HEK293 (cell line): ENCODE measurements around the gene RUSF1.

Experiments
- CTCF ChIA-PET: fragments of 350-600 bp; formaldehyde crosslinking; extraction: SDS; loops from one replicate; lab custom pipeline; 2021; ENCODE audit warnings: antibody characterized with exemption; lab: Yijun Ruan, JAX
- POLR2A ChIA-PET: fragments of 300-600 bp; formaldehyde crosslinking; extraction: SDS; loops from one replicate; lab custom pipeline; 2020; ENCODE audit warnings: antibody characterized with exemption, inconsistent platforms; lab: Yijun Ruan, JAX
- H3K27ac ChIP-seq: fragments of 200-500 bp; sonication (Bioruptor generic); 2 replicates; pipeline ENCODE4 v1.5.1; 2014; ENCODE audit warnings: low read depth, low read length, control low read depth, inconsistent platforms; ENCODE audit errors: extremely low read depth
- H3K36me3 ChIP-seq, 2 experiments: fragments of 200-500 bp in 1 of 2; sonication (Bioruptor generic) in 1 of 2; 1 replicate in 1 of 2; 2 replicates in 1 of 2; pipeline ENCODE4 v1.5.1; 2014 to 2017; ENCODE audit warnings: inconsistent platforms in 2 of 2, low read length in 2 of 2; ENCODE audit not compliant: control insufficient read depth in 2 of 2, insufficient read depth in 1 of 2
- H3K4me1 ChIP-seq: fragments of 200-500 bp; sonication (Bioruptor generic); 2 replicates; pipeline ENCODE4 v1.5.1; 2014; ENCODE audit warnings: mild to moderate bottlenecking, low read length, inconsistent platforms; ENCODE audit not compliant: control insufficient read depth, insufficient read depth
- H3K4me3 ChIP-seq: 2 replicates; pipeline ENCODE4 v1.5.1; 2011; ENCODE audit warnings: low read depth, mild to moderate bottlenecking, control low read depth, low read length, moderate library complexity
- H3K9me3 ChIP-seq: fragments of 200-500 bp; sonication (Bioruptor generic); 2 replicates; pipeline ENCODE4 v1.5.1; 2014; ENCODE audit warnings: low read depth, low read length, inconsistent platforms; ENCODE audit not compliant: control insufficient read depth, insufficient read depth
- BCL11A ChIP-seq: fragments of 450-650 bp; formaldehyde crosslinking; IDR thresholded peaks from 2 replicates; pipeline ENCODE4 v1.5.1; 2016; ENCODE audit warnings: low read depth, missing biosample characterization, missing genetic modification characterization
- BCL11B ChIP-seq: fragments of 450-650 bp; formaldehyde crosslinking; IDR thresholded peaks from 2 replicates; pipeline ENCODE4 v1.5.1; 2016; ENCODE audit warnings: low read depth, missing biosample characterization, missing genetic modification characterization
- HIC1 ChIP-seq: fragments of 450-650 bp; formaldehyde crosslinking; IDR thresholded peaks from 2 replicates; pipeline ENCODE4 v1.5.1; 2016; ENCODE audit warnings: missing biosample characterization, missing genetic modification characterization
- HOXA7 ChIP-seq: sonication (generic); formaldehyde crosslinking; IDR thresholded peaks from 2 replicates; pipeline ENCODE4 v1.8.1; 2022; ENCODE audit warnings: missing genetic modification reagents, borderline replicate concordance
- KLF16 ChIP-seq: fragments of 450-650 bp; formaldehyde crosslinking; IDR thresholded peaks from 2 replicates; pipeline ENCODE4 v1.5.1; 2017; ENCODE audit warnings: missing biosample characterization, missing genetic modification characterization
- MEIS1 ChIP-seq: sonication (generic); formaldehyde crosslinking; IDR thresholded peaks from 2 replicates; pipeline ENCODE4 v1.8.1; 2022; ENCODE audit warnings: missing genetic modification reagents, mild to moderate bottlenecking, borderline replicate concordance
- OVOL3 ChIP-seq: fragments of 450-650 bp; formaldehyde crosslinking; IDR thresholded peaks from 2 replicates; pipeline ENCODE4 v1.5.1; 2016; ENCODE audit warnings: missing biosample characterization, missing genetic modification characterization
- ZEB2 ChIP-seq: fragments of 450-650 bp; formaldehyde crosslinking; IDR thresholded peaks from 2 replicates; pipeline ENCODE4 v1.5.1; 2016; ENCODE audit warnings: missing biosample characterization, missing genetic modification characterization
- ZFHX2 ChIP-seq: fragments of 450-650 bp; formaldehyde crosslinking; conservative IDR thresholded peaks from 2 replicates; pipeline ENCODE4 v1.5.1; 2016; ENCODE audit warnings: missing biosample characterization, missing genetic modification characterization
- ZFP37 ChIP-seq: fragments of 450-650 bp; formaldehyde crosslinking; IDR thresholded peaks from 2 replicates; pipeline ENCODE4 v1.5.1; 2016; ENCODE audit warnings: missing biosample characterization, missing genetic modification characterization
- ZIC2 ChIP-seq: fragments of 450-650 bp; formaldehyde crosslinking; IDR thresholded peaks from 2 replicates; pipeline ENCODE4 v1.5.1; 2016; ENCODE audit warnings: missing biosample characterization, missing genetic modification characterization
- ZNF140 ChIP-seq: fragments of 450-650 bp; formaldehyde crosslinking; IDR thresholded peaks from 2 replicates; pipeline ENCODE4 v1.5.1; 2016; ENCODE audit warnings: missing biosample characterization, missing genetic modification characterization
- ZNF148 ChIP-seq: fragments of 450-650 bp; formaldehyde crosslinking; IDR thresholded peaks from 2 replicates; pipeline ENCODE4 v1.5.0; 2017; ENCODE audit warnings: missing biosample characterization, missing genetic modification characterization, borderline replicate concordance
- ZNF239 ChIP-seq: fragments of 450-650 bp; formaldehyde crosslinking; IDR thresholded peaks from 2 replicates; pipeline ENCODE4 v1.5.1; 2016; ENCODE audit warnings: missing biosample characterization, missing genetic modification characterization
- ZNF473 ChIP-seq: fragments of 450-650 bp; formaldehyde crosslinking; IDR thresholded peaks from 2 replicates; pipeline ENCODE4 v1.5.1; 2017; ENCODE audit warnings: missing biosample characterization, missing genetic modification characterization
- ZNF544 ChIP-seq: fragments of 450-650 bp; formaldehyde crosslinking; IDR thresholded peaks from 2 replicates; pipeline ENCODE4 v1.5.0; 2017; ENCODE audit warnings: missing biosample characterization, missing genetic modification characterization
- ZNF623 ChIP-seq: fragments of 450-650 bp; formaldehyde crosslinking; IDR thresholded peaks from 2 replicates; pipeline ENCODE4 v1.5.1; 2016; ENCODE audit warnings: missing biosample characterization, missing genetic modification characterization
- ZNF629 ChIP-seq: fragments of 450-650 bp; formaldehyde crosslinking; IDR thresholded peaks from 2 replicates; pipeline ENCODE4 v1.5.1; 2017; ENCODE audit warnings: missing biosample characterization, missing genetic modification characterization

Gene RUSF1

GRCh38 chr16:31493506-31494125 is 14.6 kb downstream of the RUSF1 start (continued):
- TF ChIP-seq ZFP37 (tag by site-specific recombination) (no peak), BCL11A (no peak), ZFHX2 (no peak), ZEB2 (no peak), ZNF239 (tag by site-specific recombination) (no peak)

GRCh38 chr16:31491778-31492418 is 16.3 kb downstream of the RUSF1 start:
- H3K27ac ChIP-seq = no peak overlapping the region
- TF ChIP-seq ZNF629 (tag by site-specific recombination) (no peak), KLF16 (tag by site-specific recombination) (no peak), ZNF140 (no peak), ZIC2 (tag by site-specific recombination) (no peak), ZNF544 (tag by site-specific recombination) (no peak), BCL11B (tag by site-specific recombination) (no peak), OVOL3 (tag by site-specific recombination) (no peak), HOXA7 (CRISPR knock-in tag) (no peak), ZNF473 (tag by site-specific recombination) (no peak), MEIS1 (CRISPR knock-in tag) (no peak), ZNF239 (tag by site-specific recombination) (no peak), HIC1 (tag by site-specific recombination) (no peak), ZNF148 (tag by site-specific recombination) (no peak), ZNF623 (no peak)
- ChIA-PET POLR2A (no interaction called here), CTCF (no interaction called here)
- H3K4me3 ChIP-seq = no peak overlapping the region
- H3K9me3 ChIP-seq = no peaks in the 10 kb centered on the region
- H3K4me1 ChIP-seq = no peaks in the 10 kb centered on the region; the same call in 1 of the 2 replicates
- peaks cover 0 to 55% of the 10 kb centered on the region in 2 experiments; a peak in 1 of 3 replicates for H3K36me3 ChIP-seq
